RPMI7951 (cell line): ENCODE data around the gene GALK2. TPM values are rescaled to one million over a fixed set of nuclear protein-coding genes. Genes with fewer than 3 reads are reported as not detected.
"Not testable (repeated sequence)": the region's sequence is repeated elsewhere in the genome, so short reads cannot be mapped to it uniquely, and the experiment has no call there.

ENCODE experiments used
- DNase-seq: peaks from one replicate; pipeline ENCODE4 v3.0.0-alpha.2; 2012; ENCODE audit warnings: low read depth
- total RNA-seq: library from RNA; depleted of rRNA; stranded (reverse); fragments of >200 nt; shearing (Covaris generic); gene quantifications from 2 replicates; pipeline ENCODE4 v1.2.3, GENCODE V29; 2014; rRNA removed

The GALK2 gene
- total RNA-seq, 1 experiment from 2014 or later: 90.8 TPM

GRCh38 chr15:49331442-49331841, 161.4 kb downstream of the GALK2 start:
- DNase-seq: no peak

- DNase-seq: peak; percentile 7
These were observed 161.9 kb downstream of the GALK2 start for GRCh38 chr15:49331951-49332350.

GRCh38 chr15:49339656-49340055, 169.6 kb downstream of the GALK2 start:
- no peak for DNase-seq

- DNase-seq: no peak
These were observed 173.5 kb downstream of the GALK2 start for GRCh38 chr15:49343546-49343945.

- not testable (repeated sequence) for DNase-seq
These were observed 184.4 kb downstream of the GALK2 start for GRCh38 chr15:49354439-49354838.

GRCh38 chr15:49361370-49361769, 191.3 kb downstream of the GALK2 start:
- no peak for DNase-seq

GRCh38 chr15:49366496-49366895, 196.4 kb downstream of the GALK2 start:
- no peak for DNase-seq

GRCh38 chr15:49370782-49371181, 200.7 kb downstream of the GALK2 start:
- peak; percentile 20 for DNase-seq

GRCh38 chr15:49372366-49372765, 202.3 kb downstream of the GALK2 start:
- DNase-seq: no peak

GRCh38 chr15:49379996-49380395, 209.9 kb downstream of the GALK2 start:
- peak; percentile 5 for DNase-seq

GRCh38 chr15:49380912-49381311, 210.9 kb downstream of the GALK2 start:
- peak; percentile 17 for DNase-seq

Other genes with a start within 250 kb of the GALK2 start
- 1.2 and 1.9 TPM in 2 replicates for gene SHC4, start 206.3 kb upstream of the GALK2 start, total RNA-seq
- gene SECISBP2L, start 123.8 kb upstream of the GALK2 start, total RNA-seq: 22.4 and 30.4 TPM in 2 replicates
- 70.1 and 86.5 TPM in 2 replicates for gene COPS2, start 14.6 kb upstream of the GALK2 start, total RNA-seq